ENCODE measurements around the gene RAMP2. TPM values are rescaled to one million over a fixed set of nuclear protein-coding genes. Genes with fewer than 3 reads are reported as not detected.
A peak's percentile ranks its signal among the peaks of the same experiment; 100 is the strongest.

RAMP2 gene
- total and polyA plus RNA-seq, 2 of the 13 experiments (the other 11 are each of a cell fraction or from before 2014, with no cell fraction given) = 1.4 to 5.2 TPM

- TF ChIP-seq IRF1 (CRISPR knock-in tag; IDR thresholded peaks at IDR 0.05; ENCODE audit: low read depth) (no peak), CBX2 (IDR thresholded peaks at IDR 0.05; ENCODE audit: low read depth, low read length) (no peak), CBX2 (CRISPR knock-in tag; IDR thresholded peaks at IDR 0.05; ENCODE audit: low read depth) (no peak), ZNF605 (CRISPR knock-in tag; IDR thresholded peaks at IDR 0.05) (0 out of 2 replicates have a peak, but pooled peaks have one; percentile 38), TFE3 (CRISPR knock-in tag; IDR thresholded peaks at IDR 0.05) (peak; percentile 49; the same call in 1 of the 2 replicates), MED1 (CRISPR knock-in tag; IDR thresholded peaks at IDR 0.05) (peak; percentile 62; the same call in 1 of the 2 replicates), SNAPC2 (CRISPR knock-in tag; IDR thresholded peaks at IDR 0.05) (no peak), RARA (CRISPR knock-in tag; IDR thresholded peaks at IDR 0.05) (peak; percentile 87), SAP130 (CRISPR knock-in tag; IDR thresholded peaks at IDR 0.05; ENCODE audit: low read depth) (peak; percentile 67), ZNF607 (CRISPR knock-in tag; IDR thresholded peaks at IDR 0.05; ENCODE audit: borderline replicate concordance) (peak; percentile 34; the same call in 1 of the 2 replicates), SOX6 (IDR thresholded peaks at IDR 0.05) (no peak), SOX6 (CRISPR knock-in tag; IDR thresholded peaks at IDR 0.05) (peak; percentile 69; the same call in 1 of the 2 replicates), GABPA (IDR thresholded peaks at IDR 0.05; ENCODE audit: low read depth, low read length) (no peak), GABPA (CRISPR knock-in tag; IDR thresholded peaks at IDR 0.05; ENCODE audit: low read depth) (peak; percentile 61), ZNF782 (CRISPR knock-in tag; IDR thresholded peaks at IDR 0.05; ENCODE audit: borderline replicate concordance) (no peak), MEF2D (CRISPR knock-in tag; IDR thresholded peaks at IDR 0.05) (peak; percentile 62; the same call in 1 of the 2 replicates), HNF4A (CRISPR knock-in tag; IDR thresholded peaks at IDR 0.05) (peak; percentile 42), ZNF281 (CRISPR knock-in tag; IDR thresholded peaks at IDR 0.05; ENCODE audit: borderline replicate concordance) (peak; percentile 90), FOXA3 (CRISPR knock-in tag; IDR thresholded peaks at IDR 0.05) (peak; percentile 32; the same call in 1 of the 2 replicates), ZNF510 (CRISPR knock-in tag; IDR thresholded peaks at IDR 0.05; ENCODE audit: low read depth) (no peak), NR2F6 (IDR thresholded peaks at IDR 0.05) (peak; percentile 91), NR2F6 (CRISPR knock-in tag; IDR thresholded peaks at IDR 0.05) (peak; percentile 90), HMG20A (CRISPR knock-in tag; IDR thresholded peaks at IDR 0.05; ENCODE audit: borderline replicate concordance) (peak; percentile 26; the same call in 1 of the 2 replicates), ARID5B (CRISPR knock-in tag; IDR thresholded peaks at IDR 0.05) (peak; percentile 77), RBAK (CRISPR knock-in tag; IDR thresholded peaks at IDR 0.05) (no peak)
Measured at GRCh38 chr17:42775534-42776098, 14.6 kb downstream of the RAMP2 start (continued).
